Stimulated activated CD8-positive, alpha-beta memory T cell treated with anti-CD3 and anti-CD28 coated beads, Interleukin-7, amount 100 ng/mL, for 48 hours (primary cell): ENCODE data around the gene PCDHGA7.
"Not testable (repeated sequence)": the region's sequence is repeated elsewhere in the genome, so short reads cannot be mapped to it uniquely, and the experiment has no call there.

Source experiments
- DNase-seq, 2 donors: peaks; one replicate each; pipeline ENCODE4 v3.0.0-alpha.2; 2020; ENCODE audit warnings: low read depth in 1 of 2; ENCODE audit errors: extremely low read depth in 1 of 2

PCDHGA7 gene

GRCh38 chr5:141366016-141366896 lies 16.3 kb upstream of the PCDHGA7 start:
- no peak for DNase-seq

- peak in 1 of 2 donors; percentile 8 for DNase-seq
These were observed 12.3 kb upstream of the PCDHGA7 start, which contains the start of gene PCDHGB3 for GRCh38 chr5:141369994-141370848. Gene PCDHGB3, plus strand, starts transcription at chr5:141370242. Its CDS starts 153 bp downstream, at chr5:141370395.

GRCh38 chr5:141371572-141372475 lies 10.7 kb upstream of the PCDHGA7 start:
- DNase-seq: no peak

GRCh38 chr5:141373673-141374317 lies 8.7 kb upstream of the PCDHGA7 start, which contains the start of gene PCDHGA6:
Gene PCDHGA6, plus strand, starts transcription at chr5:141373891. Its CDS starts 193 bp downstream, at chr5:141374084.
- no peak for DNase-seq

GRCh38 chr5:141374627-141375026 lies 7.9 kb upstream of the PCDHGA7 start:
- DNase-seq: no peak

GRCh38 chr5:141375444-141376155 lies 6.9 kb upstream of the PCDHGA7 start:
- not testable (repeated sequence) for DNase-seq

GRCh38 chr5:141383345-141383744 lies 803 bp downstream of the PCDHGA7 start:
- DNase-seq: no peak

- no peak for DNase-seq
These were observed 2.1 kb downstream of the PCDHGA7 start for GRCh38 chr5:141384471-141385267.

GRCh38 chr5:141387557-141388311 lies 5.2 kb downstream of the PCDHGA7 start, which contains the start of gene PCDHGB4:
Gene PCDHGB4, plus strand, starts transcription at chr5:141387698. Its CDS starts 187 bp downstream, at chr5:141387885.
- DNase-seq: not testable (repeated sequence)

GRCh38 chr5:141388661-141389060 lies 6.1 kb downstream of the PCDHGA7 start:
- DNase-seq: no peak

- no peak for DNase-seq
These were observed 6.9 kb downstream of the PCDHGA7 start for GRCh38 chr5:141389153-141390042.

- DNase-seq: no peak
These were observed 10.1 kb downstream of the PCDHGA7 start, which contains the start of gene PCDHGA8 for GRCh38 chr5:141392429-141393198. Gene PCDHGA8, plus strand, starts transcription at chr5:141392633. Its CDS starts 181 bp downstream, at chr5:141392814.

GRCh38 chr5:141393267-141393666 lies 10.7 kb downstream of the PCDHGA7 start:
- no peak for DNase-seq

GRCh38 chr5:141394401-141395187 lies 12.1 kb downstream of the PCDHGA7 start:
- DNase-seq: not testable (repeated sequence)
